Endothelial cell of umbilical vein (primary cell): ENCODE measurements around the gene ZFYVE26.

ENCODE experiments used
- POLR2AphosphoS5 ChIP-seq: IDR thresholded peaks from 2 replicates; pipeline ENCODE4 v1.6.1; 2012; ENCODE audit warnings: low read depth, mild to moderate bottlenecking, control low read depth, low read length, moderate library complexity; ENCODE audit not compliant: insufficient read depth
- TF ChIP-seq, protein P1 (sequence below), 2 donors: IDR thresholded peaks; 1 replicate in 1 of 2; 2 replicates in 1 of 2; pipeline ENCODE4 v1.5.1; 2011; ENCODE audit warnings: low read length in 2 of 2, mild to moderate bottlenecking in 2 of 2, moderate library complexity in 2 of 2, control low read depth in 1 of 2, inconsistent platforms in 1 of 2, low read depth in 1 of 2; ENCODE audit not compliant: insufficient read depth in 1 of 2; ENCODE audit errors: extremely low read depth in 1 of 2
- TF ChIP-seq, protein P2 (sequence below): IDR thresholded peaks from 2 replicates; pipeline ENCODE4 v1.6.1; 2011; ENCODE audit not compliant: insufficient read depth, insufficient read length

DNA sequence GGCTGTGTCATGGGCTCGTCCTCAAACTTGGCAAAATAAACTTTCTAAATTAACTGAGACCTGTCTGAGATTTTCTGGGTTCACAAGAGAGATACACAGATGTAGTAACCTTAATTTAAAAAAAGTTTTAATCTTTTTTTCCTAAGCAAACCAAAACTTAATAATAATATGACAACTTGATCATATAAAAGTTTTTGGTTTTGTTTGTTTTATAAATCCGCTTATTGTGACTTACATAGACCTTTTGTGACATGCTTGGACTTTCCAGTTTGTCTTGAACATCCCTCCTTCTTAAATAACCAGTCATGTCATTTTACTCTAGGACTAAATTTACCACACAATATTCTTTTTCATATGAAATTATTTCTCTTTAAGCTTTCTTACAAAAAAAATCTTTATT, 106.2 kb downstream of the ZFYVE26 start:
- TF ChIP-seq, protein P1, sequence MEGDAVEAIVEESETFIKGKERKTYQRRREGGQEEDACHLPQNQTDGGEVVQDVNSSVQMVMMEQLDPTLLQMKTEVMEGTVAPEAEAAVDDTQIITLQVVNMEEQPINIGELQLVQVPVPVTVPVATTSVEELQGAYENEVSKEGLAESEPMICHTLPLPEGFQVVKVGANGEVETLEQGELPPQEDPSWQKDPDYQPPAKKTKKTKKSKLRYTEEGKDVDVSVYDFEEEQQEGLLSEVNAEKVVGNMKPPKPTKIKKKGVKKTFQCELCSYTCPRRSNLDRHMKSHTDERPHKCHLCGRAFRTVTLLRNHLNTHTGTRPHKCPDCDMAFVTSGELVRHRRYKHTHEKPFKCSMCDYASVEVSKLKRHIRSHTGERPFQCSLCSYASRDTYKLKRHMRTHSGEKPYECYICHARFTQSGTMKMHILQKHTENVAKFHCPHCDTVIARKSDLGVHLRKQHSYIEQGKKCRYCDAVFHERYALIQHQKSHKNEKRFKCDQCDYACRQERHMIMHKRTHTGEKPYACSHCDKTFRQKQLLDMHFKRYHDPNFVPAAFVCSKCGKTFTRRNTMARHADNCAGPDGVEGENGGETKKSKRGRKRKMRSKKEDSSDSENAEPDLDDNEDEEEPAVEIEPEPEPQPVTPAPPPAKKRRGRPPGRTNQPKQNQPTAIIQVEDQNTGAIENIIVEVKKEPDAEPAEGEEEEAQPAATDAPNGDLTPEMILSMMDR (IDR thresholded peaks at IDR 0.05; ENCODE audit: extremely low read depth in 1 of 2, insufficient read depth in 1 of 2, low read depth in 1 of 2, low read length in 2 of 2) = no peak
- TF ChIP-seq POLR2AphosphoS5 = no peak
- TF ChIP-seq, protein P2, sequence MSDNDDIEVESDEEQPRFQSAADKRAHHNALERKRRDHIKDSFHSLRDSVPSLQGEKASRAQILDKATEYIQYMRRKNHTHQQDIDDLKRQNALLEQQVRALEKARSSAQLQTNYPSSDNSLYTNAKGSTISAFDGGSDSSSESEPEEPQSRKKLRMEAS = no peak
